DMS79 (cell line): ENCODE results near the gene HIP1.
"Not testable (repeated sequence)": the region's sequence is repeated elsewhere in the genome, so short reads cannot be mapped to it uniquely, and the experiment has no call there.

Experiments
- DNase-seq: peaks from one replicate; lab custom pipeline; 2025; lab: John Stamatoyannopoulos, UW

HIP1 gene

DNA sequence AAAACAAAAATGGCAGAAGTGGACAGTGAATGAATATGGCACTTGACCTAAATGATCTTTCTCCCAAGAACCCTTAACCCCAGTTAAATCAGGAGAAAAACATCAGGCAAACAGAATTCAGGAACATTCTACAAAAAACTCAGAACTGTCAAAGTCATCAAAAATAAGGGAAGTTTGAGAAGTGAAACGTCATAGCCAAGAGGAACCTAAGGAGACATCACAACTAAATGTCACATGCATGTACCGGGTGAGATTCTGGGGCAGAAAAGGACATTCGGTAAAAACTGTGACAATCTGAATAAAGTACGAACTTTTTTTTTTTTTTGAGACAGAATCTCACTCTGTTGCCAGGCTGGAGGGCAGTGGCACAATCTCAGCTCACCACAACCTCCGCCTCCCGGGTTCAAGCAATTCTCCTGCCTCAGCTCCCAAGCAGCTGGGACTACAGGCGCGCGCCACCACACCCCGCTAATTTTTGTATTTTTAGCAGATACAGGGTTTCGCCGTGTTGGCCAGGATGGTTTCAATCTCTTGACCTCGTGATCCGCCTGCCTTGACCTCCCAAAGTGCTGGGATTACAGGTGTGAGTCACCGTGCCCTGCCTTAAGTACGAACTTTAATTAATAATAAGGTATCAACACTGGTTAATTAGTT is 169.0 kb downstream of the HIP1 start:
- not testable (repeated sequence) for DNase-seq

DNA sequence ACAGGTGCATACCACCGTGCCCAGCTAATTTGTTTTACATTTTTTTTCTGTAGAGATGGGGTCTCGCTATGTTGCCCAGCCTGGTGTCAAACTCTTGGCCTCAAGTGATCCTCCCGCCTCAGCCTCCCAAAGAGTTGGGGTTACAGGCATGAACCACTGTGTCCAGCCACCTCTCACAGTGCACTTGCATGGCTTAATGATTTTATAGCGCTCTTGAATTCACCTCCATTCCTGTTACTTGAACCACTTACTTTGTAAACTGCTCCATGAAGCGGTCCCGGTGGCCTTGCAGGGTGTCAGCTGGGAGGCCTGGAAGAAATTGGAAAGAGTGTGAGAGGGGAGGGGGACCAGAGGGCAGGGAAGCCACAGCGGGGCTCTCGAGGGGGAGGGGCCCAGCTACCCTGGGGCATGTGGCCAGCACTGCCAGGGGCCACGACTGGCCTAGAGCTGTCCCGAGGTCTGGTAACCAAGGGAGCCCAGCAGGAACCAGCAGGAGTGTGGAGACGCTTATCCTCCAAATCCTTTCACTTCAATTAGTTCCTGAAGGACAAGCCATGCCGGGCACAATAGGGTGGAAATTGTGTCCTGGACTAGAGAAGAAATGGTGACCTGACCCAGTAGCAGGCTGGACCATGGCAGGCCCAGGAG is 170.7 kb downstream of the HIP1 start:
- no peak for DNase-seq

DNA sequence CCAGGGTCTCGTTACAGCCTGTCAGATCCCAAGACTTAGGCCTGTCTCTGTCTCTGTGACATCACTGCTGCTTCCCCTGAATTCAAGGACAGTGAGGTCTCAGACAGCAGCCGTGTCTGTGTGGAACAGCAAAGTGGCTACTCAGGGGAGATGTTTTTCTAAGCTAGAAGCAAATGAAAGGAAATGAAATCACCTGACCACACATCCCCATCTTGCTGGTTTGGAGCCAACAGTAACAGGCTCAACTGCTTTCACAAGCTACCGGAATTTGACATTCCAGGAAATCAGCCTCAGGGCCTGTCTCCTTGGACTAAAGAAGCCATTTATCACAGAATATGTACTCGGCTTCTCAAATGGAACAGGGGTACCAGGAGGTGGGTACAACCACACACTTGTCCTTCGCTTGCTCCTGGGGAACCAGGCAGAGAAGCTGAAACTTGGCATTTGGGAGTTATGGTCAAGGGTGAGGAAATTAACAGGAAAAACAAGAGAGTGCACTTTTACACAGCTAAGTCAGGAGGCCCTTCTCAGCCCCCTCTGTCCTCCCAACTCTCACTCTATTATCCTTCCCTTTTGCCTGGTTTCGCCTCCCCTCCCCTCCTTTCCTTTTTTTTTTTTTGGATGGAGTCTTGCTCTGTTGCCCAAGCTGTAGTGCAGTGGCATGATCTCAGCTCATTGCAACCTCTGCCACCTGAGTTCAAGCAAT is 173.5 kb downstream of the HIP1 start:
- no peak for DNase-seq

DNA sequence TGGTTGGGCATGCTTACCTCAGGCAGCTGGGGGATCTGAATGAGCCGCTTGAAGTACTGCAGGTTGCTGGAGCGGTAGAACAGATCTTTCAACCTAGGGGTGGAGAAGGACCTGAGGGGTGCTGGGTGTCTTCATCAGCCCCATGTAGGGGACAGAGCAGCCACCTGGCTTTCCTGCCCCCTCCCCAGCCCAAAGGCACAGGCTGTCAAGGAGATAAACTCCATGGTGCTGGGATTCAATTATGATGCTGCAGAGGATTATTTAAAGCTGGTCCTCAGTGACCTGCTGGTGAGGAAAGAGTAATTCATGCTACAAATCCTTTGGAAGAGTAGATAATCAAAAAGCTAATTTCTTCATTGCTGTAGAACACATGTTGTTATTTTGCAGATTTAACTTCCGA is 175.6 kb downstream of the HIP1 start:
- DNase-seq = no peak

DNA sequence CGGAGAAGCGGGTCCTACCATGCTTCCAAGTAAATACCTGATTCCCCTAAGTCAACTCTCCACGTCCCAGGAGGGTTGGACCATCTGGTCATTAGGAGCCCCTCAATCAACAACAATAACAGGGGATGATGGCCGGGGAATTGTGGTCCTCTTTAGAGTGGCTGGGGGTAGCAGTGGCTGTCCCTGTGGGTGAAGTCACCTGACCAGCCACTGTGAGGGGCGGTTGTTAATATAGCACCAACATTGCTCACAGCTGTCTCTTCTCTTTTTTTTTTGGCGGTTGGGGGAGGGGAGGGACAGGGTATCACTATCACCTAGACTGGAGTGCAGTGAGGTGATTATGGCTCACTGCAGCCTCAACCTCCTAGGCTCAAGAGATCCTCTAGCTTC is 178.8 kb downstream of the HIP1 start:
- no peak for DNase-seq

DNA sequence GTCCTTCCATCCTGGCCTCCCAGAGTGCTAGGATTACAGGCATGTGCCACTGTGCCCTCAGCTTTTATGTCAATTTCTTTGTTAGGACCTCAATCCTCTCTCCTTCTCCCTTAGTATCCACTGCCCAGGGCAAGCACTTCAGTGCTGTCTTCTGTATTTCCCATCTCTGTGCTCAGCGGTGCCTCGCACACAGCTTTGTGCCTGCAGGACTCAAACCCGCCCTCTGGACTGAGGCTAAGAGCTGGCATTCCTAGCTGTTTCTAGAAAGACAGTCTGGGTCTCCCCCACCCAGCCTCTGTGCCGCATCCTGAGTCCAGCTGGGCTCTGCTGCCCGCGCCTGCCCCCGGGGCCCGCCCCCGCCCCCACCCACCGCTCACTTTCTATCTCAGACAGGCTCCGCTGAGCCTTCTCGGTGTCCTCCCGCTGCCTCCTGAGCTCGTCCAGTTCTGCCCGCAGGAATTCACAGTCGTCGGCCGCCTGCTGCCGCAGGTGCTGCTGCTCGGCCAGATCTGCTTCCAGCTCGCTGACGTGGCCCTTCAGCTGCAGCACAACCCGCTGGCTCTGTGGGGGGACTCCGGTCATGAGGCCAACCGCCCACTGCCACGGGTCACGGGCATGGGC is 179.3 kb downstream of the HIP1 start:
- no peak for DNase-seq

DNA sequence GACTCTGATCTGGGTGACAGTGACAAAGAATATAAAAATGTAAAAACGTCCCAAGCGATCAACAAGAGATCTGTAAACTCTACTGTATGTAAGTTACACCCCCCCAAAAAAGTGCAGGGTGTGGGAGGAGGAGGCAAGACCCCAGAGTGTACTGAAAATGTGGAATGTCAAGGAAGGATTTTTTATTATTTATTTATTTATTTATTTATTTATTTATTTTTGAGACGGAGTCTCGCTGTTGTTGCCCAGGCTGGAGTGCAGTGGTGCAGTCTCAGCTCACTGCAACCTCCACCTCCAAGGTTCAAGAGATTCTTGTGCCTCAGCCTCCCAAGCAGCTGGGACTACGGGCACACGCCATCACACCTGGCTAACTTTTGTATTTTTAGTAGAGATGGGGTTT is 181.9 kb downstream of the HIP1 start:
- not testable (repeated sequence) for DNase-seq

DNA sequence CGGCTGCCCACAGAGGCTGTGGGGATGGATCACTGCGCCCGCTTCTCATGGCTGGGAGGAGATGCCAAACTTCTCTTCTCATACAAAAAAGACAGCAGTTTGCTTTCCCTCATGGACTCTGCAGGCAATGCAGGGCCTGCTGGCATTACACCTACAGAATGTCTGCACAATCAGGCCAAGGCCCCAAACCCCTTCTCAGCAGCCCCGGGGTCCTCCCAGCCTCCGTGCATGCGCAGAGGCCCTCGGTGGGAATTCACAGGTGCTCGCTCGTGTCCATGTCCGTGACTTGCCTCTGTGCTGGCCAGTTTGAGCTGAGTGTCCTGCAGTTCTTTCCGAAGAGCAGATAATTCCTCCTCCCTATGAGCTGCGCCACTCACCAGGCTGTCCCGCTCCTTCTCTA is 183.0 kb downstream of the HIP1 start:
- no peak for DNase-seq

DNA sequence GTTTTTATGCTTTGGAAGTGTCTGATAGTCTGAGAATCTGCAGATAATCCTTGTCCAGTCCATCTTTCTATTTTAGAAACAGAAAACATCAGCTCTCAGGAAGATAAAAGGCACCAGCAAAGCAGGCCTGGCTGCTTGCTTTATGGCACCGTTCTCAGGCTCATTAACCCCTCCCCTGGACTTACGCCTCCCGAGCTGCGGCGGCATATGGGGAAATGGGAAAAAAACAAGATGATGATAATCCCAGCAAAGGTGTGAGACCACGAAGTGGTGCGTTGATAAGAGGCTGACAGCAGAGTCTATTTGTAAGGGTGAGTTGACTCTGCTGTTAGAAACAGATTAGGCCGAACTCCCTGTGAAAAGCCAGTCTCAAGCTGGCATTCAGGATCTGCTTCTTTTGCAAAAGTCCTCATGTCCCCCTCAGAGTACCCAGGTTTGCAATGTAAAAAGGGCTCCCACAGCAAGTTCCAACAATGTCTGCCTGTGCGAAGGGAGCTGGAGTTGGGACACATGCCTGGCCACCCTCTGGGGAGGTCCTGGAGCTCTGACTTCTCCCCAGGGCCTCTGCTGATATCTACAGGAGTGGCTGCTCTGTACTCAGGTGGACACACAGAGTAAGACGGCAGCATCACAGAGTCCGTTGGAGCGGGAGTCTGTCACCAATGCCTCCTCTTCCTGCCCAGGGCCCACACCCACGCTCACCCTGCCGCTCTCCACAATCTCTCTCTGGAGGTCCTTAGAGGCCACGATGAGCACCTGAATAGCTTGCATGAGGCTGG is 192.3 kb downstream of the HIP1 start:
- no peak for DNase-seq

DNA sequence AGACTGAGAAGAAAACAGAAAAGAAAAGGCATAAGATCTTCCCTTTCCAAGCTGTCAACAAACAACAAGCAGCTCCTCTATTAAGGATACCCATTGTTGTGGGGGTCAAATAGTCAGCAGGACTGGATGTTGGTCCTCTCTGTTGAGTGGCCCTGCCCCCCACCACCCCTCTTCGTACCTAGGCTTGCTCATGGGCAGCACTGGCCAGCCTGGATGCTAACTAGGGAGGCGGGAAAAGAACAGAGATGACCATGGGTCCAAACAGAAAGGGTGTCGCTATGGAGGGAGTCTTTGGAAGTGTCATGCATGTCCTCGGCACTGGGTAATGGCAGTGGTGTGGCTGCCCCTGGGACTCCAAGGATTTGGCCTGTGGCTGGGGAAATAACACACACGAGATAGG is 201.0 kb downstream of the HIP1 start:
- DNase-seq = no peak

DNA sequence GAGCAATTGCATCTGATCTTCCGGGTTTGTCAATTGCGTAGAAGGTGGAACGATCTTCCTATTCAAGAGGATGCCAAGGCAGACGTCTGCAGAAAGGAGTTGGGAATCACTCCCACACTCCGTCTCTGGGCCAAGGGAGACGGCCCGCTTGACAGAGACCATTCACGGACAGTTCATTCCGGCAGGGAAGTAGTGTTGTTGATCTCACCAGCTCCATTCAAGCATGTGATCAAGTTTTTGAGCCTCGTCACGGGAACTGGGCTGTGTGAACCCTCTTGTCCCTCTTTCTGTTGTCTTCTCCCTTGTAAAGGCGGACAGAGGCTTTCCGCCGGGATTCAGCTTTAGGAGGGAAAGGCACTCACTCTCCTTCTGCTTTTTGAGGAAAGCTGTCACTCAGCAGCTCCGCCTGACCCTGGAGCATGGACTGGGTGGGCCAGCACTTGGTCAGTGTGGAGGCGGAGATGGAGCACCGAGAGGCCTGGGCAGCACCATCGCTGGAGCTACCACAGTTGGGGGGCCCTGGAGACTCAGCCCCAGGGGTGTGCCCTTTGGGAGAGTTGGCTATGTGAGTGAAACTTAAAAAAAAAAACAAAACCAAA is 201.7 kb downstream of the HIP1 start:
- DNase-seq = no peak

DNA sequence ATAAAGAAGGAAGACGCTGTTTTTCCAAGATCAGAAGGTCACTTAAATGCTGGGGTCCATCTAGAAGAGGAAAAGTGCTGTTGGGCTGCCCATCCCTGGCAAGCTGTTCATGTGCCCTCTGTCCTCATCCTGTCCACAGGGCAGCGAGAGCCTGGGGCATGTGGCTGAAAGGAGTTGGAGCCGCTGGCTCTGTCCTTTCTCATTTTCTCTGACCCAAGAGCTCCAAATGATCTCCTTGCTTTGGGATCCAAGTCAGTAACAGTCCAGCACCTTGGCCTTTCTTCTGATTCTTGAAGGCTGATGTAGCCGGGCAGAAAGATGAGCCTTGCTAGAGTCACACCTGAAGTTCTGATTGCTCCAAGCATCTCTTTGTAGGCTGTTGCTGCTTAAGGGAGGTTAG is 202.2 kb downstream of the HIP1 start:
- no peak for DNase-seq

DNA sequence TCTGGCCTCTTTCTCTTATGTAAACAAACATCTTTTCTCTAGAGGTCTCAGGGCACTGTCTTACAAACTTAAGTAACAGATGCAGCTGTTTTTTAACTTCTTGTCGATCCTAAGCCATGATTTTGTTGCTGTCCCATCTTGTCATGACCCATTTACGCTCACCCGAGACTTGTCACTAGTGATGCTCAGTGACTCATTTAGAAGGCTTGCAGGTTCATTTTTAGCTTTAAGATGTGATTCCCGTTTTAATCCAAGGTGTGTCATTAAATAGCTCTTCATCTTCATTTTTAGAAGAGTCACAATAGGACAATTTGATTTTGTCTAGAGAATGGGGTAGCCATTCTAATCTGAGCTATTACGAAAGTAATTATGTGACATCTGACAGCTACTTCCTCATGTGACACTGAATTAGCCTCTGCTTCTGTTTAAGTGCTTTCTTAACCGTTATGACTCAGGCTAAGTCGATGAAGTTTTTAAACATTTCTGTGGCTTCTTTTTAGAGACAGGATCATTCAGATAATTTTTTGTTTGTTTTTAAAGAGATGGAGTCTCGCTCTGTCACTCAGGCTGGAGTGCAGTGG is 203.9 kb downstream of the HIP1 start:
- DNase-seq = no peak

DNA sequence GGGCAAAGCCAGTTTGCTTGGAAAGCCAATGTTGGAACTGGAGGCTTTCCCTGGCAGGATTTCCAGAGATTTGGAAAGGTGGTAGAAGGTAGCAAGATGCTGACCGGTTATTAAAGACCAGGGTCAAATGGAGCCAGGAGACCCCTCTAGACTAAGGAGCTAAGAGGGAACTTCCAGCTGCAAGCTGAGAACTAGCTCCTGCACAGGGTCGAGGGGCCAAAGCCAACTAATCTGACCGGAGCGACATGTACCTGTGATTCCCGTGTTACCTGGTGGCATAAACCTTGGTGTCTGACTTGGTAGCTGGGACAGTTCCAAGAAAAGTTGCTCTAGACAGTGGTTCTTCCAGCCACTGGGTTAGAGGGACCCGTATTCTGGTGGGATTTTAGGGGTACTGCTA is 204.8 kb downstream of the HIP1 start:
- no peak for DNase-seq

DNA sequence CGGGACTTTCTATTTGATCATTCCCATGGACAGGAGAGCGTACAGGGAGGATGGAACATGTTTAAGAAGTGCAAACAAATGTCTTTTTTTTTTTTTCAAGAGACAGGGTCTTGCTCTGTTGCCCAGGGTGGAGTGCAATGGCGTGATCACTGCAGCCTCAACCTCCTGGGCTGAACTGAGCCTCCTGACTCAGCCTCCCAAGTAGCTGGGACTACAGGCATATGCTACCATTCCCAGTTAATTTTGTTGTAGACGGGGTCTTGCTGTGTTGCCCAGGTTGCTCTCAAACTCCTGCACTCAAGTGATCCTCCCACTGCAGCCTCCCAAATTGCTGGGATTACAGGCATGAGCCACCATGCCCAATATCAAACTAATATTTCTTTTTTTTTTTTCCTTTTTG is 206.1 kb downstream of the HIP1 start:
- no peak for DNase-seq

DNA sequence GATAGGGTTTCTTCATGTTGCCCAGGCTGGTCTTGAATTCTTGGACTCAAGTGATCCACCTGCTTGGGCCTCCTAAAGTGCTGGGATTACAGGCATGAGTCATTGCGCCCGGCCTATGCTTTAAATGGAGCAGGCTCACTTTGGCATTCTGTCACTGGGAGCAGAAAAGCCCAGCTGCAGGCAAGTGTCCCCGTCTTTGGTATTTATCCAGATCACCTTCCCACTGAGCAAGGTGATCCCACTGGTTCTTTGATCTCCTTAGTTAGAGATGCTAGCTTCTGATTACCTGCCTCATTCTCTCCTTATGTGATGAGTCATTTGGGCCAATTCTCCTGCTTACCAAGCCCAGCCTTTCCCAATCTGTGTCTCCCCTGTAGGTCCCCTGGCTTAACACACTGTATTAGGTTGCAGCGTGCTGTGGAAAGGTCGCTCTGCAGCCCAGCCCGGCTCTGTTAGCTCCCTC is 207.4 kb downstream of the HIP1 start:
- no peak for DNase-seq

DNA sequence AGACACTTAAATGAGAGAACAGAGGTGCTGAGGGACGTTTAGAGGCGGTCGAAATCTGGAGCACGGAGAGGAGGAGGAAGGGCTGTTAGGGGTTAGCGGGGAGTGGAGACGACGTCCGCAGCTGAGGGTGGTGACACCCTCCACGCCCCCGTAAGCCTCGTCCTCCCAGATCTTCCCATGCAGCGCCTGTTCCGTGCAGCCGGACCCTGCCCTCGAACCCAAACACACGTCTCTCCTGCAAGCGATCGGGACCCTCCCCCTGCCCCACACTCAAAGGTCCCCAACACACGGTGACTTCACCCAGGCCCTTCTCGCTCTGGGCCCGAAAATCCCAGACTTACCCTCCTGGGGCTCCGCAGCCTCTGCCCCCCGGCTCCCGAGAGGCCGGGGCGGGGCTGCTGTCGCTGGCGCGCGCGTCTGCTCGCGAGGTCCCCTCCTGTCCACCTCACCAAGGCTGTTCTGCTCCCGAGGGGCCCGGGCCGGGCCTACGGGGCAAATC is 211.5 kb downstream of the HIP1 start:
- DNase-seq = not testable (repeated sequence)

DNA sequence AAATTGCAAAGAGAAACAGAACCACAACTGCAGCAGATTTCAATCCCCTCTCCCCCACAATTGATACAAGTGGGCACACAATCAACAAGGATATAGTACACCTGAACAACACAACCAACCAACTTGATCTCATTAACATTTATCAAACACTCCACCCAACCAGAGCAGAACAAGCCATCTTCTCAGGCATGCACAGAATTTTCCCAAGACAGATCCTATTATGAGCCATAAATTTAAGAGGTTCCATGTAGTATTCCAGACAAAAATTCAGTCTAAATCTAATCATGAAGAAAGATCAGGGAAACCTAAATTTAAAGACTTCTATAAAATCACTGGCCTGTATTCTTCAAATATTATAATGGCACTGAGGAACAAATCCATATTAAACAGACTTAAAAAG is 217.0 kb downstream of the HIP1 start:
- not testable (repeated sequence) for DNase-seq

DNA sequence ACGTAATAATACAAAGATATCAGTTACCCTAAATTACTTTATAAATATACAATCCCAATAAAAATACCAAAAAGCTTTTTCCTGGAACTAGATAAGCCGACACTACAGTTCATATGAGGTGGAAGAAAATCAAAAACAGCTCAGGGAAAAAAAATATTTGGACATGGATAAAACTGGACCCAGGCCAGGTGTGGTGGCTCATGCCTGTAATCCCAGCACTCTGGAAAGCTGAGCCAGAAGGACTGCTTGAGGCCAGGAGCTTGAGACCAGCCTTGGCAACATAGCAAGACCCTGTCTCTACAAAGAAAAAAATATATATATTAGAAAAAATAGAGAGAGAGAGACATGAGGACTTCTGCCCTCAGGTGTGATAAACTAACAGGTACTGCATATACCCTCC is 219.9 kb downstream of the HIP1 start:
- DNase-seq = not testable (repeated sequence)

DNA sequence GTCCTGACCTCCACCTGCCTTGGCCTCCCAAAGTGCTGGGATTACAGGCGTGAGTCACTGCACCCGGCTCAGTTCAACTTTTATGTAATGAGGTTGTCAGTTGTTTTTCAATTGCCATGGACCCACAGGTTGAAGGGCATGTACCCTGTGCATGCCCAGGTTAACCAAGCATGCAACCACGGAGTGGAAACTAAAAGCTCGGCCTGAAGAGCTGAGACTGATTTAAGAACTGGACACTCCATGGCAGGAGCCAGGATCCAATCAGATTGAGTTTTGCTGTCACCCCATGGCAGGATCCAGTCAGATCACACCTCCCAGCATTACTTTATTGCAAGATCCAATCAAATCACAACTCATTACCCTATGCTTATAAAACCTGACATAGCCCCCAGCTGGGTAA is 229.7 kb downstream of the HIP1 start:
- DNase-seq = not testable (repeated sequence)

DNA sequence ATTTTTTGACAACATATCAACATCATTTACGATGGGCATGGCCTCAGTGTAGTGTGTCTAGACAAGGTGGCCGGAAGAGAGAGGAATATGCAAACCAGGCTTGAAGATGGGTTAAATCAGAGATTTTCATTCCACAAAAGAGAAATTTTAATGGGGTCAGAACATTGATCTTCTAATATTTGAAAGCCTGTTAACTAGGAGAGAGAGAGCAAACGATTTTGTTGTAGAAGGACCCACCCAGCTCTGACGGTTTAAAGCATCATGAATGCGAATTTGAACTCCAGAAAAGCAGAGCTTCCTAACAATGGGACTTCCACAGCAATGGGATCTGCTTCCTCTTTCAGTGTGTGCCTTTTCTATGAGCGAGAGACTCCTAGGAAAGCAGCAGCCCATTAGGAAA is 246.7 kb downstream of the HIP1 start, which contains the start of gene SPDYE5:
Gene SPDYE5, plus strand, starts transcription at position 301 of the 400 bp plus-strand sequence. CDS start 1,728 bp downstream, outside the sequence.
- DNase-seq = not testable (repeated sequence)
